SK-N-MC (cell line): ENCODE results near the gene SLC5A10.

Source experiments
- EZH2 ChIP-seq: fragments of 200-600 bp; sonication (generic); IDR thresholded peaks from one replicate; pipeline ENCODE4 v1.6.1; 2017; ENCODE audit warnings: antibody characterized with exemption
- FOXP2 ChIP-seq: optimal IDR thresholded peaks from 2 replicates; pipeline ENCODE3; 2011; ENCODE audit warnings: mild to moderate bottlenecking, moderate library complexity; ENCODE audit not compliant: insufficient read depth; ENCODE audit errors: extremely low read length, control extremely low read depth
- POLR2AphosphoS5 ChIP-seq: IDR thresholded peaks from 2 replicates; pipeline ENCODE4 v1.6.1; 2012; ENCODE audit warnings: mild to moderate bottlenecking, low read depth, low read length, borderline replicate concordance

- TF ChIP-seq EZH2 (no peak), POLR2AphosphoS5 (no peak), FOXP2 (no peak)
Measured at GRCh38 chr17:19021622-19022083, 69.7 kb downstream of the SLC5A10 start.
